DND-41 (cell line): ENCODE results near the gene NFKBIE.

Source experiments
- CTCF ChIP-seq: IDR thresholded peaks from 2 replicates; pipeline ENCODE4 v1.5.1; 2012; ENCODE audit warnings: borderline replicate concordance, low read length, moderate library complexity, mild to moderate bottlenecking; ENCODE audit not compliant: poor library complexity, severe bottlenecking; ENCODE audit errors: extremely low read depth
- EZH2 ChIP-seq: IDR thresholded peaks from 3 replicates; pipeline ENCODE4 v1.6.1; 2012; ENCODE audit warnings: borderline replicate concordance, low read depth, mild to moderate bottlenecking, moderate library complexity, low read length, inconsistent platforms; ENCODE audit not compliant: severe bottlenecking

- no peak for TF ChIP-seq CTCF
- TF ChIP-seq EZH2: no peak
These were observed 41.9 kb upstream of the NFKBIE start for GRCh38 chr6:44307217-44307616.
